ENCODE measurements around the gene RBMS3.

The RBMS3 gene

GRCh38 chr3:29627136-29628117 lies 346.6 kb downstream of the RBMS3 start:
- Mint-ChIP-seq H3K27ac (no peak overlapping the region), H3K27me3 (ENCODE audit: low read depth) (no peaks in the 10 kb centered on the region), H3K9me3 (no peaks in the 10 kb centered on the region), H3K4me3 (no peak overlapping the region), H3K36me3 (ENCODE audit: low read depth) (no peaks in the 10 kb centered on the region), H3K4me1 (peaks cover 8% of the 10 kb centered on the region)
- no peak for TF ChIP-seq CTCF (IDR thresholded peaks at IDR 0.05; ENCODE audit: unreplicated experiment in 3 of 3)

GRCh38 chr3:29628795-29629194 lies 347.9 kb downstream of the RBMS3 start:
- H3K4me3 Mint-ChIP-seq = no peak overlapping the region
- no peak for TF ChIP-seq CTCF (IDR thresholded peaks at IDR 0.05; ENCODE audit: unreplicated experiment in 3 of 3)
- H3K4me1 Mint-ChIP-seq = peaks cover 8% of the 10 kb centered on the region
- no peaks in the 10 kb centered on the region for H3K36me3 Mint-ChIP-seq (ENCODE audit: low read depth)
- no peak overlapping the region for H3K27ac Mint-ChIP-seq
- no peaks in the 10 kb centered on the region for H3K27me3 Mint-ChIP-seq (ENCODE audit: low read depth)
- no peaks in the 10 kb centered on the region for H3K9me3 Mint-ChIP-seq

GRCh38 chr3:29635888-29636287 lies 355.0 kb downstream of the RBMS3 start:
- H3K4me3 Mint-ChIP-seq = no peak overlapping the region
- peaks cover 14% of the 10 kb centered on the region for H3K4me1 Mint-ChIP-seq
- H3K27ac Mint-ChIP-seq = no peak overlapping the region
- no peaks in the 10 kb centered on the region for H3K27me3 Mint-ChIP-seq (ENCODE audit: low read depth)
- H3K36me3 Mint-ChIP-seq (ENCODE audit: low read depth) = no peaks in the 10 kb centered on the region
- H3K9me3 Mint-ChIP-seq = peaks cover 4% of the 10 kb centered on the region
- no peak for TF ChIP-seq CTCF (IDR thresholded peaks at IDR 0.05; ENCODE audit: unreplicated experiment in 3 of 3)

- no peak for TF ChIP-seq CTCF (IDR thresholded peaks at IDR 0.05; ENCODE audit: unreplicated experiment in 3 of 3)
- no peaks in the 10 kb centered on the region for H3K27me3 Mint-ChIP-seq (ENCODE audit: low read depth)
- H3K4me1 Mint-ChIP-seq = peaks cover 14% of the 10 kb centered on the region
Measured at GRCh38 chr3:29637068-29637467, 356.2 kb downstream of the RBMS3 start.

GRCh38 chr3:29639578-29640290 lies 358.9 kb downstream of the RBMS3 start:
- Mint-ChIP-seq H3K27ac (peak overlapping the region; percentile 27 to 49 (median 42)), H3K4me3 (no peak overlapping the region), H3K9me3 (peaks cover 4% of the 10 kb centered on the region), H3K36me3 (ENCODE audit: low read depth) (no peaks in the 10 kb centered on the region), H3K4me1 (peaks cover 14% of the 10 kb centered on the region), H3K27me3 (ENCODE audit: low read depth) (no peaks in the 10 kb centered on the region)
- no peak for TF ChIP-seq CTCF (IDR thresholded peaks at IDR 0.05; ENCODE audit: unreplicated experiment in 3 of 3)

More at GRCh38 chr3:29637068-29637467, 356.2 kb downstream of the RBMS3 start:
- Mint-ChIP-seq H3K9me3 (peaks cover 4% of the 10 kb centered on the region), H3K27ac (no peak overlapping the region), H3K4me3 (no peak overlapping the region), H3K36me3 (ENCODE audit: low read depth) (no peaks in the 10 kb centered on the region)
